Measurements from ENCODE around the gene FAM83G.

DNA sequence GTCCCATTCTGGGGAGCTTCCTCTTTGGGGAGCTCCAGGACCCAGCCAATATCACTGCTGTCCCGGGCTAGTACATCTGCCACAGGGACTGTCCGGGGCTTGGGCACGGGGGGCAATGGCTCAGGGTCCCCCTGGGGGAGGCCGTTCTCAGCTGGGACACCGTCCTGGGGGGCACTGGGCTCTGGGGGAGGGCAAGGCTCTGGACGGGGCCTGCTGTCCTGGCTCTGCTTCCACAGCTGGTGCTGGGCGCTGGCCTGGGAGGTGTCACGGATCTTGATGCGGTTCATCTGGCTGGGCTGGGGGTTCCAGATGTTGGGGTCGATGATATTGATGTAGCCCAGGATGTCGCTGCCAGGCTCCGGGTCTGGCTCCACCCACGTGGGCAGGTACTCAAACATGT is 26.5 kb downstream of the FAM83G start:
- TF ChIP-seq, protein P1, sequence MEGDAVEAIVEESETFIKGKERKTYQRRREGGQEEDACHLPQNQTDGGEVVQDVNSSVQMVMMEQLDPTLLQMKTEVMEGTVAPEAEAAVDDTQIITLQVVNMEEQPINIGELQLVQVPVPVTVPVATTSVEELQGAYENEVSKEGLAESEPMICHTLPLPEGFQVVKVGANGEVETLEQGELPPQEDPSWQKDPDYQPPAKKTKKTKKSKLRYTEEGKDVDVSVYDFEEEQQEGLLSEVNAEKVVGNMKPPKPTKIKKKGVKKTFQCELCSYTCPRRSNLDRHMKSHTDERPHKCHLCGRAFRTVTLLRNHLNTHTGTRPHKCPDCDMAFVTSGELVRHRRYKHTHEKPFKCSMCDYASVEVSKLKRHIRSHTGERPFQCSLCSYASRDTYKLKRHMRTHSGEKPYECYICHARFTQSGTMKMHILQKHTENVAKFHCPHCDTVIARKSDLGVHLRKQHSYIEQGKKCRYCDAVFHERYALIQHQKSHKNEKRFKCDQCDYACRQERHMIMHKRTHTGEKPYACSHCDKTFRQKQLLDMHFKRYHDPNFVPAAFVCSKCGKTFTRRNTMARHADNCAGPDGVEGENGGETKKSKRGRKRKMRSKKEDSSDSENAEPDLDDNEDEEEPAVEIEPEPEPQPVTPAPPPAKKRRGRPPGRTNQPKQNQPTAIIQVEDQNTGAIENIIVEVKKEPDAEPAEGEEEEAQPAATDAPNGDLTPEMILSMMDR (conservative IDR thresholded peaks at IDR 0.05 in 1 of 2, IDR thresholded peaks at IDR 0.05 in 1 of 2; ENCODE audit: extremely low read depth in 1 of 2, insufficient read depth in 1 of 2, low read depth in 1 of 2, low read length in 2 of 2), result no peak
- no peak for TF ChIP-seq EZH2 (IDR thresholded peaks at IDR 0.05; ENCODE audit: borderline replicate concordance, low read length)

Data from mammary epithelial cell (primary cell).